AG09309 (cell line): ENCODE data around the gene SLC1A2.

Experiments used
- DNase-seq: peaks from one replicate; pipeline ENCODE4 v3.0.0-alpha.2; 2010; ENCODE audit warnings: low read depth
- H3K4me3 ChIP-seq: 2 replicates; pipeline ENCODE4 v1.5.1; 2011; ENCODE audit warnings: mild to moderate bottlenecking, low read depth, low read length, moderate library complexity; ENCODE audit not compliant: control insufficient read depth
- TF ChIP-seq, protein P1 (sequence below): IDR thresholded peaks from 2 replicates; pipeline ENCODE4 v1.5.1; 2011; ENCODE audit warnings: mild to moderate bottlenecking, low read depth, low read length, inconsistent platforms; ENCODE audit not compliant: insufficient read depth, control insufficient read depth; ENCODE audit errors: missing control alignments

SLC1A2 gene

GRCh38 chr11:35373284-35373933, 45.9 kb downstream of the SLC1A2 start:
- DNase-seq: no peak
- TF ChIP-seq, protein P1, sequence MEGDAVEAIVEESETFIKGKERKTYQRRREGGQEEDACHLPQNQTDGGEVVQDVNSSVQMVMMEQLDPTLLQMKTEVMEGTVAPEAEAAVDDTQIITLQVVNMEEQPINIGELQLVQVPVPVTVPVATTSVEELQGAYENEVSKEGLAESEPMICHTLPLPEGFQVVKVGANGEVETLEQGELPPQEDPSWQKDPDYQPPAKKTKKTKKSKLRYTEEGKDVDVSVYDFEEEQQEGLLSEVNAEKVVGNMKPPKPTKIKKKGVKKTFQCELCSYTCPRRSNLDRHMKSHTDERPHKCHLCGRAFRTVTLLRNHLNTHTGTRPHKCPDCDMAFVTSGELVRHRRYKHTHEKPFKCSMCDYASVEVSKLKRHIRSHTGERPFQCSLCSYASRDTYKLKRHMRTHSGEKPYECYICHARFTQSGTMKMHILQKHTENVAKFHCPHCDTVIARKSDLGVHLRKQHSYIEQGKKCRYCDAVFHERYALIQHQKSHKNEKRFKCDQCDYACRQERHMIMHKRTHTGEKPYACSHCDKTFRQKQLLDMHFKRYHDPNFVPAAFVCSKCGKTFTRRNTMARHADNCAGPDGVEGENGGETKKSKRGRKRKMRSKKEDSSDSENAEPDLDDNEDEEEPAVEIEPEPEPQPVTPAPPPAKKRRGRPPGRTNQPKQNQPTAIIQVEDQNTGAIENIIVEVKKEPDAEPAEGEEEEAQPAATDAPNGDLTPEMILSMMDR: no peak
- no peak overlapping the region for H3K4me3 ChIP-seq

- TF ChIP-seq, protein P1: no peak
- H3K4me3 ChIP-seq: no peak overlapping the region
- DNase-seq: no peak
Measured at GRCh38 chr11:35372565-35373283, 46.6 kb downstream of the SLC1A2 start.

DNA sequence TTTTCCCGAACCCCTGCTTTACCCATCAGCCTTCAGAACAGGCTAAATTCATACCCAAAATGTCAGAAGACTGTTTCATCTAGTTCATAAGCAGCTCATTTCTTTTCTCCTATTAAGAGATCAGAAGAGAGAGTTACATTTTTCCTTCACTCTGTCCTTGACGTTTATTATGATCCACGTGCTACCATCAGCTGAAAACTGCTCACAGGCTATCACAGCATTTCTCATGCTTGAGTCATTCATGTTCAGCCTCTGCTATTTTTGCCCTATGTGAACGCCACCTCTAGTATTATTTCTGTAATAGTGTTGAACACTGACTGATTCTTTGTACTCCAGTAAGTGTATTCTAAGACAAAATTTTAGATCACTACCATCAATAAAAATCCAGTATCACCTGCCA, 51.9 kb downstream of the SLC1A2 start:
- DNase-seq: no peak
- TF ChIP-seq, protein P1: no peak

GRCh38 chr11:35366798-35367197, 52.6 kb downstream of the SLC1A2 start:
- TF ChIP-seq, protein P1: no peak
- DNase-seq: no peak
- H3K4me3 ChIP-seq: no peak overlapping the region

More for the DNA sequence above, 51.9 kb downstream of the SLC1A2 start:
- no peak overlapping the region for H3K4me3 ChIP-seq

DNA sequence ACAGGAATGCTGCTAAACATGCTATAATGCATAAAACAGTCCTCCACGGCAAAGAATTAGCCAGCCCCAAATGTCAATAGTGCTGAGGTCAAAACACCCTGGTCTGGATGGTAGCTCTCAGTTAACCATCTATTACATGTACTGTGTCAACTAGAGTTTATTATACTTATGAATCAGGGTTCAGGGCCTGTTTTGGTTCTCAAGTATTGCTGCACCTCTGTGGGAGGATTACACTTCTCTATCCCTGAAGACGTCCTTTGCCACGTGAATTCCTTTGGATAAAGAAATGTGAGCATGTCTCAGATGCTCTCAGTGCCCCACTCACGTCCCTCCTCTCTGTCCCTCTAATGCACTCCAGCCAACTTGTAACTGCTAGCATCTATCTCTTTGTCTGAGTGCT, 53.4 kb downstream of the SLC1A2 start:
- no peak for DNase-seq
- TF ChIP-seq, protein P1: no peak
- no peak overlapping the region for H3K4me3 ChIP-seq

- DNase-seq: no peak
- TF ChIP-seq, protein P1: no peak
- no peak overlapping the region for H3K4me3 ChIP-seq
Measured at GRCh38 chr11:35365395-35365794, 54.0 kb downstream of the SLC1A2 start.
